ENCODE results near the gene U2AF2.

The U2AF2 gene

GRCh38 chr19:55654323-55654867 is 440 bp upstream of the U2AF2 start:
- DNase-seq (ENCODE audit: extremely low read depth in 1 of 2, low read depth in 1 of 2): peak; percentile 93 to 99

GRCh38 chr19:55655648-55656040 is 809 bp downstream of the U2AF2 start:
- no peak for DNase-seq (ENCODE audit: extremely low read depth in 1 of 2, low read depth in 1 of 2)

- no peak for DNase-seq (ENCODE audit: extremely low read depth in 1 of 2, low read depth in 1 of 2)
Observed at GRCh38 chr19:55656552-55656951, 1.7 kb downstream of the U2AF2 start.

GRCh38 chr19:55656988-55657747 is 2.3 kb downstream of the U2AF2 start:
- DNase-seq (ENCODE audit: extremely low read depth in 1 of 2, low read depth in 1 of 2): no peak

GRCh38 chr19:55658846-55659459 is 4.1 kb downstream of the U2AF2 start:
- DNase-seq (ENCODE audit: extremely low read depth in 1 of 2, low read depth in 1 of 2): no peak

GRCh38 chr19:55659822-55660221 is 5.0 kb downstream of the U2AF2 start:
- no peak for DNase-seq (ENCODE audit: extremely low read depth in 1 of 2, low read depth in 1 of 2)

GRCh38 chr19:55660404-55660803 is 5.6 kb downstream of the U2AF2 start:
- DNase-seq (ENCODE audit: extremely low read depth in 1 of 2, low read depth in 1 of 2): no peak

- DNase-seq (ENCODE audit: extremely low read depth in 1 of 2, low read depth in 1 of 2): no peak
Observed at GRCh38 chr19:55660991-55661390, 6.2 kb downstream of the U2AF2 start.

GRCh38 chr19:55661826-55662225 is 7.0 kb downstream of the U2AF2 start:
- no peak for DNase-seq (ENCODE audit: extremely low read depth in 1 of 2, low read depth in 1 of 2)

- DNase-seq (ENCODE audit: extremely low read depth in 1 of 2, low read depth in 1 of 2): no peak
Observed at GRCh38 chr19:55663846-55664536, 9.2 kb downstream of the U2AF2 start.

GRCh38 chr19:55666343-55667005 is 11.6 kb downstream of the U2AF2 start:
- no peak for DNase-seq (ENCODE audit: extremely low read depth in 1 of 2, low read depth in 1 of 2)

GRCh38 chr19:55667006-55667381 is 12.2 kb downstream of the U2AF2 start:
- DNase-seq (ENCODE audit: extremely low read depth in 1 of 2, low read depth in 1 of 2): no peak

GRCh38 chr19:55667511-55667910 is 12.7 kb downstream of the U2AF2 start:
- no peak for DNase-seq (ENCODE audit: extremely low read depth in 1 of 2, low read depth in 1 of 2)

- no peak for DNase-seq (ENCODE audit: extremely low read depth in 1 of 2, low read depth in 1 of 2)
Observed at GRCh38 chr19:55667958-55668357, 13.1 kb downstream of the U2AF2 start.

GRCh38 chr19:55668603-55669348 is 13.9 kb downstream of the U2AF2 start:
- no peak for DNase-seq (ENCODE audit: extremely low read depth in 1 of 2, low read depth in 1 of 2)

GRCh38 chr19:55669418-55670279 is 14.8 kb downstream of the U2AF2 start:
- no peak for DNase-seq (ENCODE audit: extremely low read depth in 1 of 2, low read depth in 1 of 2)

- DNase-seq (ENCODE audit: extremely low read depth in 1 of 2, low read depth in 1 of 2): no peak
Observed at GRCh38 chr19:55670280-55671053, 15.6 kb downstream of the U2AF2 start.

- no peak for DNase-seq (ENCODE audit: extremely low read depth in 1 of 2, low read depth in 1 of 2)
Observed at GRCh38 chr19:55671054-55671378, 16.2 kb downstream of the U2AF2 start.

GRCh38 chr19:55672418-55672817 is 17.6 kb downstream of the U2AF2 start:
- no peak for DNase-seq (ENCODE audit: extremely low read depth in 1 of 2, low read depth in 1 of 2)

Measured in stimulated activated CD8-positive, alpha-beta memory T cell treated with anti-CD3 and anti-CD28 coated beads, Interleukin-7, amount 100 ng/mL, for 48 hours (primary cell).